Epithelial cell of proximal tubule (primary cell): Measurements from ENCODE around the gene EIF4E2. TPM values are rescaled to one million over a fixed set of nuclear protein-coding genes. Genes with fewer than 3 reads are reported as not detected.

Experiments
- DNase-seq: peaks from one replicate; pipeline ENCODE4 v3.0.0-alpha.2; 2011; ENCODE audit warnings: low read depth
- H3K4me3 ChIP-seq: 2 replicates; pipeline ENCODE4 v1.5.1; 2011; ENCODE audit warnings: low read depth, mild to moderate bottlenecking, low read length
- CTCF ChIP-seq: conservative IDR thresholded peaks from 2 replicates; pipeline ENCODE4 v1.5.1; 2012; ENCODE audit warnings: low read depth, mild to moderate bottlenecking, low read length
- total RNA-seq: library from RNA; depleted of rRNA; stranded (reverse); fragments of >200 nt; gene quantifications from 2 replicates; pipeline ENCODE4 v1.2.3, GENCODE V29; 2015

The EIF4E2 gene
- total RNA-seq, 1 donor from 2014 or later = 96.0 TPM

GRCh38 chr2:232598293-232598692, 47.8 kb downstream of the EIF4E2 start:
- H3K4me3 ChIP-seq = no peak overlapping the region
- no peak for DNase-seq
- TF ChIP-seq CTCF = no peak

- H3K4me3 ChIP-seq = no peak overlapping the region
- TF ChIP-seq CTCF = no peak
- no peak for DNase-seq
These were observed 49.7 kb downstream of the EIF4E2 start for GRCh38 chr2:232600053-232600773.

DNA sequence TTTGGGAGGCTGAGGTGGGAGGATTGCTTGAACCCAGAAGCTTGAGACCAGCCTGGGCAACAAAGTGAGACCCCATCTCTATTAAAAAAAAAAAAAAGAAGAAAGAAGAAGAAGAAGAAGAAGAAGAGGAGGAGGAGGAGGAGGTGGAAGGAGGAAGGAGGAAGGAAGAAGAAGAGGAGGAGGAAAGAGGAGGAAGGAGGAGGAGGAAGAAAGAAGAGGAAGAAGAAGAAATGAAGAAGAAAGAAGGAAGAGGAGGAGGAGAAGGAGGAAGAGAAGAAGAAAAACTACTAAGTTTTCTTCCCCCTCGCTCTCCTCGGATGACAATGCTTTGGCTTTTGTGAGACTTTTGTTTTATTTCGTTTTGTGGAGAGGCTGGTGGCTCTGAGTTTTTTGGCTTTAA, 52.8 kb downstream of the EIF4E2 start:
- DNase-seq = no peak
- no peak for TF ChIP-seq CTCF
- H3K4me3 ChIP-seq = no peak overlapping the region

DNA sequence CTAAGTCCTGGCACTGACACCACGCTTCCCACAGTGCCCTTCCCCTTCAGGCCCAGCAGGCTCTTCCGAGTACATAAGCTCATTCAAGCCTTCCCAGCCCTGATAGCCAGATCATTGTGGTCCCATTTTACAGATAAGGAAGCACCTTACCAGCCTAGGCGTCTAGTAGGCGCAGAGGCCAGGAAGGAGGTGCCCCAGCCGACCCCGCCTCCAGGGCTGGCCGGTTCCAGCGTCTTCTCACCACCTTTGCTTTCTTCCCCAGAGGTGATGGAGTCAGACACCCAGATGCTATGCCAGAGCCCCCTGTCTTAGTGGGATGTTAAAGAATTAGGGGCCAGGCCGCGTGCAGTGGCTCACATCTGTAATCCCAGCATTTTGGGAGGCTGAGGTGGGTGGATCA, 54.0 kb downstream of the EIF4E2 start:
- no peak for TF ChIP-seq CTCF
- no peak overlapping the region for H3K4me3 ChIP-seq

DNA sequence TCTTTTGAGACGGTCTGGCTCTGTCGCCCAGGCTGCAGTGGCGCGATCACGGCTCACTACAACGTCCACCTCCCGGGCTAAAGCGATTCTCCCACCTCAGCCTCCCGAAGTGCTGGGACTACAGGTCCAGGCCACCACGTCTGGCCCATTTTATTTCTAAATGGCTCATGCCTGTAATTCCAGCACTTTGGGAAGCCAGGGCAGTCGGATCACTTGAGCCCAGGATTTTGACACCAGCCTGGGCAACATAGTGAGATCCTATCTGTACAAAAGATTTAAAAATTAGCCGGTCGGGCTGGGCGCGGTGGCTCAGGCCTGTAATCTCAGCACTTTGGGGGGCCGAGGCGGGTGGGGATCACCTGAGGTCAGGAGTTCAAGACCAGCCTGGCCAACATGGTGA, 56.5 kb downstream of the EIF4E2 start:
- TF ChIP-seq CTCF = no peak
- no peak overlapping the region for H3K4me3 ChIP-seq
- DNase-seq = no peak

More for the DNA sequence above, 54.0 kb downstream of the EIF4E2 start:
- DNase-seq = no peak

DNA sequence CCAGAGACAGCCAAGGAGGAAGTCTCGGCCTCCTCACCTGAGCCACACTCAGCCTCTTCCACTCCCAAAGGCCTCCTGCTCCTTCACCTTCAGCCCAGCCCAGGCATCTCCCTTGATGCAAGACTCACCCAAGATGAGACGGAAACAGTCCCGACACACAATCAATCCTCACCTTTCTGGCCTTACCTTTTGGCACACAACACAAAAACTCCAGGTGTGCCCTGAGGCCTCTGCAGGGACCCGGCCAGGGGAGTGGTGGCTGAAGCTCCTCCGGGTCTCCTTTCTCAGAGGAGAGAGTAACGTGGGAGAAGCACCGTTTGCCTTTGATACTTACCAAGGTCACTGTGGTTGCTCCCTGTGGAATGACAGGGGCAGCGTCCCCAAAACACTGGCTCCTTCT, 59.1 kb downstream of the EIF4E2 start:
- DNase-seq = no peak
- no peak overlapping the region for H3K4me3 ChIP-seq
- no peak for TF ChIP-seq CTCF

- TF ChIP-seq CTCF = no peak
- no peak overlapping the region for H3K4me3 ChIP-seq
- no peak for DNase-seq
These were observed 59.6 kb downstream of the EIF4E2 start for GRCh38 chr2:232610081-232610480.
